ENCODE measurements around the gene PCSK9. TPM values are rescaled to one million over a fixed set of nuclear protein-coding genes. Genes with fewer than 3 reads are reported as not detected.

PCSK9 gene
- total and polyA plus RNA-seq, 2 of the 4 experiments (the other 2 are of a cell fraction): under 0.01 to 0.17 TPM

- Histone ChIP-seq H2BK5ac (ENCODE audit: low read depth, low read length, poor library complexity, severe bottlenecking) (no peak overlapping the region), H3K9me3 (ENCODE audit: control insufficient read depth, insufficient read depth, low read length) (peaks cover 4% of the 10 kb centered on the region; the same call in 1 of the 2 replicates), H2BK120ac (ENCODE audit: low read depth, low read length) (no peak overlapping the region), H2BK15ac (ENCODE audit: low read depth, low read length) (no peak overlapping the region), H3K4me3 (ENCODE audit: insufficient read depth, low read depth, low read length) (no peak overlapping the region), H3K56ac (ENCODE audit: extremely low read depth, insufficient read depth, low read length) (no peak overlapping the region), H3K9ac (ENCODE audit: low read depth, low read length) (no peak overlapping the region), H3K14ac (replicated peaks; ENCODE audit: low read depth, low read length) (no peak overlapping the region), H3K36me3 (ENCODE audit: control insufficient read depth, insufficient read depth, low read length) (no peaks in the 10 kb centered on the region), H3K79me1 (ENCODE audit: low read depth in 1 of 2, low read length in 2 of 2) (no peaks in the 10 kb centered on the region), H4K20me1 (ENCODE audit: insufficient read depth, low read length) (no peaks in the 10 kb centered on the region), H3K18ac (ENCODE audit: low read depth, low read length) (no peak overlapping the region), H3K23ac (ENCODE audit: low read depth, low read length) (no peak overlapping the region), H4K5ac (ENCODE audit: low read depth, low read length) (no peak overlapping the region), H4K8ac (ENCODE audit: low read depth in 2 of 2, low read length in 2 of 2) (no peak overlapping the region), H4K91ac (ENCODE audit: insufficient read depth, low read depth, low read length) (no peak overlapping the region), H3K4me2 (ENCODE audit: low read depth, low read length) (no peak overlapping the region), H3K27me3 (ENCODE audit: control insufficient read depth, insufficient read depth, low read length) (peaks cover 47% of the 10 kb centered on the region), H3K4me1 (ENCODE audit: control insufficient read depth, insufficient read depth, low read length) (peaks cover 11% of the 10 kb centered on the region), H3K4ac (ENCODE audit: low read depth, low read length) (no peak overlapping the region), H2BK20ac (ENCODE audit: low read depth, low read length) (no peak overlapping the region), H3K9me1 (ENCODE audit: insufficient read depth, low read length) (peaks cover 4% of the 10 kb centered on the region; the same call in 1 of the 2 replicates), H2AK5ac (ENCODE audit: low read depth, low read length) (no peak overlapping the region), H2AFZ (replicated peaks; ENCODE audit: low read length, poor library complexity) (no peak overlapping the region), H3K27ac (ENCODE audit: insufficient read depth, low read length) (no peak overlapping the region), H2AK9ac (replicated peaks; ENCODE audit: low read depth, low read length, poor library complexity) (no peak overlapping the region)
- CTCF ChIA-PET: no interaction called here
- intact Hi-C loops (cut with micrococcal nuclease) (no loop called here), in situ Hi-C loops (cut with MboI; ENCODE audit: low sequenced_read_pairs) (no loop called here), dilution Hi-C loops (cut with HindIII; ENCODE audit: low sequenced_read_pairs, unreplicated experiment) (no loop called here)
- DNase-seq (no peak), ATAC-seq (ENCODE audit: low read depth) (no peak)
- BruUV-seq (replicated peaks): no TSS peak
- no CpG with 5 or more reads among the region's 1 CpG for WGBS, 2 experiments (ENCODE audit: extremely low coverage in 2 of 2, insufficient read length in 1 of 2)
- POLR2A ChIA-PET (ENCODE audit: unreplicated experiment): no interaction called here
- TF ChIP-seq CTCF (conservative IDR thresholded peaks at IDR 0.05; ENCODE audit: low read depth, low read length) (no peak), BHLHE40 (IDR thresholded peaks at IDR 0.05; ENCODE audit: low read depth, low read length) (no peak), USF2 (IDR thresholded peaks at IDR 0.05; ENCODE audit: low read depth, low read length) (no peak), RCOR1 (IDR thresholded peaks at IDR 0.05; ENCODE audit: insufficient replicate concordance, low read length) (no peak), FOS (IDR thresholded peaks at IDR 0.05; ENCODE audit: low read depth, low read length) (no peak), MXI1 (IDR thresholded peaks at IDR 0.05; ENCODE audit: borderline replicate concordance, low read depth, low read length) (no peak), RAD21 (IDR thresholded peaks at IDR 0.05; ENCODE audit: low read length) (no peak), CHD1 (IDR thresholded peaks at IDR 0.05; ENCODE audit: low read depth, low read length) (no peak), CEBPB (IDR thresholded peaks at IDR 0.05; ENCODE audit: low read depth, low read length) (no peak), ELK1 (IDR thresholded peaks at IDR 0.05; ENCODE audit: borderline replicate concordance, low read depth, low read length) (no peak), SMC3 (IDR thresholded peaks at IDR 0.05; ENCODE audit: low read depth, low read length) (no peak), RFX5 (IDR thresholded peaks at IDR 0.05; ENCODE audit: low read depth, low read length) (no peak), MAFK (IDR thresholded peaks at IDR 0.05; ENCODE audit: low read depth, low read length) (no peak), MAZ (IDR thresholded peaks at IDR 0.05; ENCODE audit: borderline replicate concordance, low read depth, low read length) (no peak), NFE2L2 (IDR thresholded peaks at IDR 0.05; ENCODE audit: low read depth, low read length) (no peak), POLR2A (IDR thresholded peaks at IDR 0.05; ENCODE audit: low read depth, low read length) (no peak)
Observed at GRCh38 chr1:55012661-55013060, 26.7 kb upstream of the PCSK9 start.

Measured in IMR-90 (cell line).